ENCODE measurements around the gene THADA. TPM values are rescaled to one million over a fixed set of nuclear protein-coding genes. Genes with fewer than 3 reads are reported as not detected.

THADA gene
- total and polyA plus RNA-seq, 7 experiments from 2014 or later: 11.7 to 43.0 (median 39.6) TPM

- H3K4me3 Mint-ChIP-seq: peak overlapping the region; percentile 84 to 99 (median 96)
- Histone ChIP-seq H3K9me3 (ENCODE audit: control insufficient read depth in 2 of 3, low read length in 3 of 3) (no peaks in the 10 kb centered on the region), H3K27me3 (ENCODE audit: control insufficient read depth in 2 of 2, insufficient read depth in 2 of 2, low read length in 2 of 2) (no peaks in the 10 kb centered on the region), H3K4me3 (ENCODE audit: low read length) (peak overlapping the region; percentile 87), H3K4me1 (ENCODE audit: control insufficient read depth in 2 of 2, insufficient read depth in 2 of 2, low read length in 2 of 2) (peaks cover 18 to 22% of the 10 kb centered on the region in 2 donors), H3K36me3 (ENCODE audit: control insufficient read depth in 2 of 3, insufficient read depth in 3 of 3, low read length in 3 of 3) (peaks cover 30 to 51% (median 36%) of the 10 kb centered on the region in 3 experiments), H3K27ac (ENCODE audit: low read depth, low read length) (peak overlapping the region; percentile 97)
- intact Hi-C loops (cut with micrococcal nuclease): loop anchor here (5.0 to 10.0 kb wide), 6 partner anchors 370 to 1117 kb away; partner anchors contain the start of gene COX7A2L (in 2 of the 2)
- DNase-seq: peak in 7 of 9 donors; percentile 25 to 73 (median 65)
- peaks cover 30 to 53% (median 36%) of the 10 kb centered on the region in 7 donors for H3K4me1 Mint-ChIP-seq
- peaks cover 4 to 44% (median 37%) of the 10 kb centered on the region in 5 donors for H3K36me3 Mint-ChIP-seq
- peaks cover 0 to 31% (median 0%) of the 10 kb centered on the region in 11 donors for H3K9me3 Mint-ChIP-seq
- CTCF ChIA-PET: interaction anchor here (1.2 to 10.3 kb wide), 4 partner anchors 29 to 96 kb away, joined by 3 to 210 read pairs (median 76); no protein-coding TSS in a partner anchor
- no peak for ATAC-seq
- peaks cover 0 to 4% (median 0%) of the 10 kb centered on the region in 5 donors for H3K27me3 Mint-ChIP-seq
- POLR2A ChIA-PET: interaction anchor here (0.6 to 25.8 kb wide), 11 partner anchors 10 to 1119 kb away, joined by 3 to 1899 read pairs (median 7); no protein-coding TSS in a partner anchor
- H3K27ac Mint-ChIP-seq: peak overlapping the region in 8 of 9 donors; percentile 72 to 99 (median 96)
These were observed 371.2 kb downstream of the THADA start for GRCh38 chr2:43224571-43225092.

DNA sequence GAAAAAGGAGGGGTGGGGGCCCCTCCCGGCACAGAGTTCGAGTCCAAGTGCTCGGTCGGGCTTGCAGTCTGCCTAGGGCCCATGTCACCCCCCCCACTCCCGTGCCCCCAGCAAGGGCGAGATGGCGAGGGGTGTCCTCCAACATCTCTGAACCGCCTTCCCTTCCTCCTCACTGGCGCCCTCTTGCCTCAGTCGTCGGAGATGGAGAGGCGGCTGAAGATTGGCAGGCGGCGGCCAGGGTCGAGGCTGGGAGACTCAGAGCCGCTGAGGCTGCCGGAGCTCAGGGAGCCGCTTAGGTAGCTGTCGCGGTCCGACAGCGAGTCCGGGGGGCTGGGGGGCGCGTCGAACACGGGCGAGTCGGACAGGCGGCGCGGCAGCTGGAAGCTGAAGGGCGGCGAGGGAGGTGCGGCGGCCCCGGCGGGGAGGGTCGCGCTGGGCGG lies 371.7 kb downstream of the THADA start:
- Histone ChIP-seq H3K4me3 (ENCODE audit: low read length) (peak overlapping the region; percentile 87), H3K27me3 (ENCODE audit: control insufficient read depth in 2 of 2, insufficient read depth in 2 of 2, low read length in 2 of 2) (no peaks in the 10 kb centered on the region), H3K9me3 (ENCODE audit: control insufficient read depth in 2 of 3, low read length in 3 of 3) (no peaks in the 10 kb centered on the region), H3K4me1 (ENCODE audit: control insufficient read depth in 2 of 2, insufficient read depth in 2 of 2, low read length in 2 of 2) (peaks cover 19 to 20% of the 10 kb centered on the region in 2 donors), H3K27ac (ENCODE audit: low read depth, low read length) (peak overlapping the region; percentile 97), H3K36me3 (ENCODE audit: control insufficient read depth in 2 of 3, insufficient read depth in 3 of 3, low read length in 3 of 3) (peaks cover 30 to 51% (median 36%) of the 10 kb centered on the region in 3 experiments)
- intact Hi-C loops (cut with micrococcal nuclease): loop anchor here (10.0 kb wide), 3 partner anchors 369 to 859 kb away; partner anchors contain the start of gene COX7A2L (in 1 of the 2)
- DNase-seq (peak in 8 of 9 donors; percentile 67 to 85 (median 76)), ATAC-seq (no peak)
- Mint-ChIP-seq H3K4me1 (peaks cover 27 to 52% (median 36%) of the 10 kb centered on the region in 7 donors), H3K4me3 (peak overlapping the region; percentile 84 to 99 (median 97)), H3K9me3 (peaks cover 0 to 33% (median 0%) of the 10 kb centered on the region in 11 donors), H3K27ac (peak overlapping the region; percentile 90 to 99 (median 98)), H3K27me3 (peaks cover 0 to 4% (median 0%) of the 10 kb centered on the region in 5 donors), H3K36me3 (peaks cover 4 to 46% (median 34%) of the 10 kb centered on the region in 5 donors)
- ChIA-PET POLR2A (interaction anchor here (0.7 to 25.8 kb wide), 10 partner anchors 10 to 1119 kb away, joined by 3 to 1899 read pairs (median 88); no protein-coding TSS in a partner anchor), CTCF (interaction anchor here (1.2 to 10.3 kb wide), 5 partner anchors 29 to 95 kb away, joined by 3 to 210 read pairs (median 4); no protein-coding TSS in a partner anchor)

DNA sequence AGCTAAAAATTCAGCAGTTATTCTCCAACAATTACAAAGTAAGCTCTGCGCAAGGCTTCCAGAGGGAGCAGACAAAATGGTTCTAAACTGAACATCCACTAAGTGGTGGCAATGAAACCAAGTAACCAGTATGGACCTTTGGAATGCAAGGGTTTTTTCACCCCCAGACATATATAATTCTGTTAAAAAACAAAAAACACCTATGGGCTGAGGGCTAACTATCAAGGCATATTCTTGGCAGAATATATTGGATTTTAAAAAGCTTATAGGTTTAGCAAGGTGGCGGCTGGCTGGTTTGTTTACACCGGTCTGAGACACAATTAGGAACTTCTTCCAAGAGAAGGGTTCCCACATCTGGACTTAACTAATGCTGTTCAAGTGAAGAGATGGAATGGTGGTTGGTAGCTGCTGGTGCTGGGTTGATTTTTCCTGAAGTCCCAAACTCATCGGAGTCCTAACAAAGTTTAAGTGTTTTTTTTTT lies 372.3 kb downstream of the THADA start:
- Mint-ChIP-seq H3K9me3 (peaks cover 0 to 37% (median 0%) of the 10 kb centered on the region in 11 donors), H3K36me3 (peaks cover 4 to 46% (median 34%) of the 10 kb centered on the region in 5 donors), H3K4me1 (peaks cover 26 to 52% (median 36%) of the 10 kb centered on the region in 7 donors), H3K4me3 (peak overlapping the region; percentile 84 to 99 (median 97)), H3K27ac (peak overlapping the region; percentile 90 to 99 (median 98)), H3K27me3 (peaks cover 0 to 4% (median 0%) of the 10 kb centered on the region in 5 donors)
- peak overlapping the region; percentile 87 for H3K4me3 ChIP-seq (ENCODE audit: low read length)
- intact Hi-C loops (cut with micrococcal nuclease): loop anchor here (10.0 kb wide), 3 partner anchors 369 to 859 kb away; partner anchors contain the start of gene COX7A2L (in 1 of the 2)
- DNase-seq (peak in 4 of 9 donors; percentile 31 to 41 (median 38)), ATAC-seq (no peak)
- peak overlapping the region; percentile 97 for H3K27ac ChIP-seq (ENCODE audit: low read depth, low read length)
- peaks cover 18% of the 10 kb centered on the region in 2 donors for H3K4me1 ChIP-seq (ENCODE audit: control insufficient read depth in 2 of 2, insufficient read depth in 2 of 2, low read length in 2 of 2)
- POLR2A ChIA-PET: interaction anchor here (0.6 to 25.8 kb wide), 12 partner anchors 9 to 1000 kb away, joined by 3 to 1899 read pairs (median 7); no protein-coding TSS in a partner anchor
- no peaks in the 10 kb centered on the region for H3K9me3 ChIP-seq (ENCODE audit: control insufficient read depth in 2 of 3, low read length in 3 of 3)
- no peaks in the 10 kb centered on the region for H3K27me3 ChIP-seq (ENCODE audit: control insufficient read depth in 2 of 2, insufficient read depth in 2 of 2, low read length in 2 of 2)
- CTCF ChIA-PET: interaction anchor here (1.2 to 10.3 kb wide), 5 partner anchors 28 to 248 kb away, joined by 3 to 210 read pairs (median 4); no protein-coding TSS in a partner anchor
- H3K36me3 ChIP-seq (ENCODE audit: control insufficient read depth in 2 of 3, insufficient read depth in 3 of 3, low read length in 3 of 3): peaks cover 30 to 51% (median 36%) of the 10 kb centered on the region in 3 experiments

- Mint-ChIP-seq H3K27ac (peak overlapping the region; percentile 90 to 99 (median 97)), H3K4me1 (peaks cover 25 to 45% (median 36%) of the 10 kb centered on the region in 7 donors), H3K27me3 (peaks cover 0 to 4% (median 0%) of the 10 kb centered on the region in 5 donors), H3K4me3 (peak overlapping the region; percentile 82 to 99 (median 90)), H3K9me3 (peaks cover 0 to 37% (median 0%) of the 10 kb centered on the region in 11 donors), H3K36me3 (peaks cover 4 to 46% (median 34%) of the 10 kb centered on the region in 5 donors)
- Histone ChIP-seq H3K9me3 (ENCODE audit: control insufficient read depth in 2 of 3, low read length in 3 of 3) (no peaks in the 10 kb centered on the region), H3K4me3 (ENCODE audit: low read length) (peak overlapping the region; percentile 87), H3K4me1 (ENCODE audit: control insufficient read depth in 2 of 2, insufficient read depth in 2 of 2, low read length in 2 of 2) (peaks cover 17% of the 10 kb centered on the region in 2 donors), H3K36me3 (ENCODE audit: control insufficient read depth in 2 of 3, insufficient read depth in 3 of 3, low read length in 3 of 3) (peaks cover 30 to 51% (median 36%) of the 10 kb centered on the region in 3 experiments), H3K27ac (ENCODE audit: low read depth, low read length) (peak overlapping the region; percentile 97), H3K27me3 (ENCODE audit: control insufficient read depth in 2 of 2, insufficient read depth in 2 of 2, low read length in 2 of 2) (no peaks in the 10 kb centered on the region)
- ATAC-seq (no peak), DNase-seq (peak in 5 of 9 donors; percentile 12 to 45 (median 31))
- POLR2A ChIA-PET: interaction anchor here (0.6 to 25.8 kb wide), 17 partner anchors 7 to 999 kb away, joined by 3 to 1899 read pairs (median 5); partner anchors contain the start of gene THADA
- intact Hi-C loops (cut with micrococcal nuclease): loop anchor here (10.0 kb wide), 3 partner anchors 368 to 858 kb away; partner anchors contain the start of gene COX7A2L (in 1 of the 2)
- CTCF ChIA-PET: interaction anchor here (0.5 to 10.3 kb wide), 9 partner anchors 9 to 247 kb away, joined by 3 to 210 read pairs (median 5); no protein-coding TSS in a partner anchor
These were observed 373.1 kb downstream of the THADA start for GRCh38 chr2:43222475-43223309.

DNA sequence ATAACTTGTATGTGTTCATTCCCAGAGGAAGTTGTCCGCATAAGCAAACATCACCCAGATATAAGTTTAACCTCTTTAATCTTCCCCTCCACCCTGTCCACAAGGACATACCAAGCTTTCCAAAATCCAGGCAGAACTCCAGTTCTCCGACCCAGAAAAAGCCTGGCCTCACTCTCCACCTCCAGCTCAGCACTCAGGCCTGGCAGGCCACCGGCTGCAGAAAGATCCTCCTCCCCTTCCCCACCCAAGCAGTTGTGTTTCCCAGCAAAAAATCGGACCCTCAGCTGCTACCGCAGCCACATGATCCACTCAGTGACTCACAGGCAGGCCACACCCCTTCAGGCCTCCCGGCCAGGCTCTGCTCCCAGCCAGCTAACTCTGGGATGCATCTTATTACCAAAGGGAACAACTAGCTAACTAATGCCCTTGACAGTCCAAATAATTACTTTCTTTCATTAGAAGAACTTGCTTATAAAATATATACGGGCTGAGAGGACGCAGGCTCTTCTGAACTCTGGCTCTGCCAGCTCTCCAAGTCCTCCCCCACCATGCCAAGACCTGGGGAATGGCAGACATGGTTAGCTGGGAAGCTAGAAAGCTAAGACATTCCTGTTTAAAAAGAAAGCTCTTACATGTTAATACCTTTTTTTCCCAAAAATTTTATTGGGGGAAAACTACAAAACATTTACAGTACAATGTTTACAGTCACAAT lies 373.9 kb downstream of the THADA start:
- H3K9me3 ChIP-seq (ENCODE audit: control insufficient read depth in 2 of 3, low read length in 3 of 3): no peaks in the 10 kb centered on the region
- H3K27me3 Mint-ChIP-seq: peaks cover 0 to 4% (median 0%) of the 10 kb centered on the region in 5 donors
- peak overlapping the region; percentile 97 for H3K27ac ChIP-seq (ENCODE audit: low read depth, low read length)
- peak overlapping the region; percentile 87 for H3K4me3 ChIP-seq (ENCODE audit: low read length)
- peaks cover 4 to 46% (median 34%) of the 10 kb centered on the region in 5 donors for H3K36me3 Mint-ChIP-seq
- ATAC-seq (no peak), DNase-seq (peak; percentile 23 to 73 (median 56))
- H3K27me3 ChIP-seq (ENCODE audit: control insufficient read depth in 2 of 2, insufficient read depth in 2 of 2, low read length in 2 of 2): no peaks in the 10 kb centered on the region
- peak overlapping the region; percentile 82 to 99 (median 90) for H3K4me3 Mint-ChIP-seq
- H3K27ac Mint-ChIP-seq: peak overlapping the region; percentile 90 to 99 (median 97)
- H3K36me3 ChIP-seq (ENCODE audit: control insufficient read depth in 2 of 3, insufficient read depth in 3 of 3, low read length in 3 of 3): peaks cover 30 to 50% (median 36%) of the 10 kb centered on the region in 3 experiments
- H3K4me1 ChIP-seq (ENCODE audit: control insufficient read depth in 2 of 2, insufficient read depth in 2 of 2, low read length in 2 of 2): peaks cover 21% of the 10 kb centered on the region in 2 donors
- H3K9me3 Mint-ChIP-seq: peaks cover 0 to 37% (median 0%) of the 10 kb centered on the region in 11 donors
- H3K4me1 Mint-ChIP-seq: peaks cover 30 to 47% (median 41%) of the 10 kb centered on the region in 7 donors
- intact Hi-C loops (cut with micrococcal nuclease): loop anchor here (10.0 kb wide), 3 partner anchors 367 to 857 kb away; partner anchors contain the start of gene COX7A2L (in 1 of the 2)
- ChIA-PET POLR2A (interaction anchor here (0.6 to 25.8 kb wide), 19 partner anchors 4 to 1111 kb away, joined by 3 to 1899 read pairs (median 7); partner anchors contain the start of genes THADA and ZFP36L2), CTCF (interaction anchor here (0.7 to 10.3 kb wide), 11 partner anchors 7 to 260 kb away, joined by 3 to 210 read pairs (median 4); no protein-coding TSS in a partner anchor)
